Tibial artery (tissue), 4 donors: Measurements from ENCODE around the gene ACP2.
"Not testable (repeated sequence)": the region's sequence is repeated elsewhere in the genome, so short reads cannot be mapped to it uniquely, and the experiment has no call there.

ENCODE experiments used
- DNase-seq, 2 donors: peaks; one replicate each; pipeline ENCODE4 v3.0.0-alpha.2; 2019
- H3K27ac ChIP-seq, 2 donors: fragments of 200-600 bp; sonication (generic) in 1 of 2; 1 replicate in 1 of 2; 2 replicates in 1 of 2; pipeline ENCODE4 v1.5.1; 2018 to 2019; ENCODE audit warnings: mild to moderate bottlenecking in 1 of 2
- H3K27me3 ChIP-seq, 2 donors: fragments of 200-600 bp; sonication (generic) in 1 of 2; one replicate each; pipeline versions ENCODE4 v1.5.1 to v1.6.0; 2016 to 2019
- H3K36me3 ChIP-seq, 3 donors: fragments of 200-600 bp; sonication (generic) in 2 of 3; one replicate each; pipeline ENCODE4 v1.5.1; 2016 to 2019; ENCODE audit warnings: mild to moderate bottlenecking in 2 of 3
- H3K4me1 ChIP-seq, 4 donors: fragments of 200-600 bp; sonication (generic) in 2 of 4; 1 replicate in 3 of 4; 2 replicates in 1 of 4; pipeline ENCODE4 v1.5.1; 2016 to 2019
- H3K4me3 ChIP-seq, 2 donors: fragments of 200-600 bp; sonication (generic) in 1 of 2; 1 replicate in 1 of 2; 2 replicates in 1 of 2; pipeline ENCODE4 v1.5.1; 2018 to 2019; ENCODE audit warnings: mild to moderate bottlenecking in 2 of 2
- H3K9me3 ChIP-seq, 3 donors: fragments of 200-600 bp; sonication (generic) in 1 of 3; one replicate each; pipeline ENCODE4 v1.5.1; 2016 to 2019
- intact Hi-C: fragments of 100-400 bp; cut with DNase I; formaldehyde crosslinking; loops from one replicate; pipeline ENCODE4 v1.15.0; 2023; ENCODE audit warnings: low total_unique reads
- TF ChIP-seq, protein P1 (sequence below), 2 experiments: fragments of 200-600 bp in 1 of 2; fragments of 450-650 bp in 1 of 2; IDR thresholded peaks; one replicate each; pipeline ENCODE4 v1.5.1; 2017 to 2019; ENCODE audit warnings: antibody characterized with exemption in 2 of 2, mild to moderate bottlenecking in 1 of 2, moderate library complexity in 1 of 2

The ACP2 gene

DNA sequence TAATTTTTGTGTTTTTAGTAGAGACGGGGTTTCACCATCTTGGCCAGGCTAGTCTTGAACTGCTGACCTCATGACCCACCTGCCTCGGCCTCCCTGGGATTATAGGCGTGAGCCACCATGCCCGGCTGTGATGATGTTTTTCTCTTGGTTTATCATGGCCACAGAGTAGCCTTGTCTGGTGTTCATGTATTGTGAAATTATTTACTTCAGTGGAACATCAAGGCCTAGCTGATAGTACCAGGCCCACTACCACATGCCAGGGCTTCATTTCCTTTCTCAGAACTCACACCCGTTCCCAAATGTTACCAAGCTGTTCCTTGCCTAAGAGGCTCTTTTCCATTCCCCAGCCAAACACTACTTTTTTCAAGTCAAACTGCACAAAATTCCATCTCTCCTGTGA is 40.0 kb downstream of the ACP2 start:
- intact Hi-C loops = no loop called here
- TF ChIP-seq, protein P1, sequence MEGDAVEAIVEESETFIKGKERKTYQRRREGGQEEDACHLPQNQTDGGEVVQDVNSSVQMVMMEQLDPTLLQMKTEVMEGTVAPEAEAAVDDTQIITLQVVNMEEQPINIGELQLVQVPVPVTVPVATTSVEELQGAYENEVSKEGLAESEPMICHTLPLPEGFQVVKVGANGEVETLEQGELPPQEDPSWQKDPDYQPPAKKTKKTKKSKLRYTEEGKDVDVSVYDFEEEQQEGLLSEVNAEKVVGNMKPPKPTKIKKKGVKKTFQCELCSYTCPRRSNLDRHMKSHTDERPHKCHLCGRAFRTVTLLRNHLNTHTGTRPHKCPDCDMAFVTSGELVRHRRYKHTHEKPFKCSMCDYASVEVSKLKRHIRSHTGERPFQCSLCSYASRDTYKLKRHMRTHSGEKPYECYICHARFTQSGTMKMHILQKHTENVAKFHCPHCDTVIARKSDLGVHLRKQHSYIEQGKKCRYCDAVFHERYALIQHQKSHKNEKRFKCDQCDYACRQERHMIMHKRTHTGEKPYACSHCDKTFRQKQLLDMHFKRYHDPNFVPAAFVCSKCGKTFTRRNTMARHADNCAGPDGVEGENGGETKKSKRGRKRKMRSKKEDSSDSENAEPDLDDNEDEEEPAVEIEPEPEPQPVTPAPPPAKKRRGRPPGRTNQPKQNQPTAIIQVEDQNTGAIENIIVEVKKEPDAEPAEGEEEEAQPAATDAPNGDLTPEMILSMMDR (IDR thresholded peaks at IDR 0.05) = no peak
- Histone ChIP-seq H3K9me3 (no peaks in the 10 kb centered on the region), H3K36me3 (no peaks in the 10 kb centered on the region), H3K27ac (no peak overlapping the region), H3K4me1 (peaks cover 0 to 15% (median 7%) of the 10 kb centered on the region in 4 donors), H3K4me3 (no peak overlapping the region), H3K27me3 (no peaks in the 10 kb centered on the region)
- DNase-seq = no peak

DNA sequence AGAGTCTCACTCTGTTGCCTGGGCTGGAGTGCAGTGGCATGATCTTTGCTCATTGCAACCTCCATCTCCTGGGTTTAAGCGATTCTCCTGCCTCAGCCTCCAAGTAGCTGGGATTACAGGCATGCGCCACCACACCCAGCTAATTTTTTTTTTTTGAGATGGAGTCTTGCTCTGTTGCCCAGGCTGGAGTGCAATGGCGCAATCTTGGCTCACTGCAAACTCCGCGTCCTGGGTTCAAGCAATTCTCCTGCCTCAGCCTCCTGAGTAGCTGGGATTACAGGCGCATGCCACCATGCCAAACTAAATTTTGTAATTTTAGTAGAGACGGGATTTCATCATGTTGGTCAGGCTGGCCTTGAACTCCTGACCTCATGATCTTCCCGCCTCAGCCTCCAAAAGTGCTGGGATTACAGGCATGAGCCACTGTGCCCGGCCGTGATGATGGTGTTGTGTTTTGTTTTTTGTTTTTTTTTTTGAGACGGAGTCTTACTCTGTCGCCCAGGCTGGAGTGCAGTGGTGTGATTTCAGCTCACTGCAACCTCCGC is 40.5 kb downstream of the ACP2 start:
- intact Hi-C loops, H3K9me3 ChIP-seq, H3K27ac ChIP-seq, H3K4me3 ChIP-seq, H3K36me3 ChIP-seq, H3K27me3 ChIP-seq, DNase-seq: not testable (repeated sequence)
- H3K4me1 ChIP-seq = peaks cover 0 to 11% (median 6%) of the 10 kb centered on the region in 4 donors

DNA sequence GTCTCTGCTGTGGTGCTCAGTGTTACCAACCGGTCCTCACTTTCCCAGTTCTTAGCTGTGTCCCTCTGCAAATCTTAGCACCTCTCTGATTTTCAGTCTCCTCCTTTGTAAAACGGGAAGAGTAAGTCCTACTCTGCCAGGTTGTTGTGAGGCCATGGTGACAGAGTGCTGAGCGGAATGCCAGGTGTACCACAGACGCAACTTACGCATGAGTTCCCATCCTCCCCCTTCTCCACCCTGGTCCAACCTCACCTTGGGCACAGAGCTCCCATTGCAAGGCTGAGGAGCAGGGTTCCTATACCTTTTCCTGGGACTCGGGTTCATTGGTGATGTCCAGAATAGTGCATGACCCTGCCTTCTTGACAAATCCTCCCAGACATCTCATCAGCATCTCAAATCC is 41.2 kb downstream of the ACP2 start:
- DNase-seq = no peak
- no peaks in the 10 kb centered on the region for H3K9me3 ChIP-seq
- peaks cover 0 to 11% (median 6%) of the 10 kb centered on the region in 4 donors for H3K4me1 ChIP-seq
- TF ChIP-seq, protein P1 (IDR thresholded peaks at IDR 0.05) = no peak
- H3K4me3 ChIP-seq = no peak overlapping the region
- H3K27me3 ChIP-seq = no peaks in the 10 kb centered on the region
- H3K27ac ChIP-seq = no peak overlapping the region
- intact Hi-C loops = no loop called here
- H3K36me3 ChIP-seq = no peaks in the 10 kb centered on the region

DNA sequence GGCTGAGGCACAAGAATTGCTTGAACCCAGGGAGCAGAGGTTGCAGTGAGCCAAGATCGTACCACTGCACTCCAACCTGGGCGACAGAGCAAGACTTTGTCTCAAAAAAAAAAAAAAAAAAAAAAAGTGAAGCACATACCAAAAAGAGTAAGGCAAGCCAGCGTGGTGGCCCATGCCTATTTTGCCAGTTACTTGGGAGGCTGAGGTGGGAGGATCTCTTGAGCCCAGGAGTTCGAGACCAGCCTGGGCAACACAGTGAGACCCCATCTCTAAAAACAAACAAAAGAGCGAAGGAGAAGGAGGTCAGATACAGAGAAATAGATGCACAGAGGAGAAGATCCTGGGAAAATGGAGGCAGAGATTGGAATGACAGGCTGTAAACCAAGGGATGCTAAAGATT is 42.0 kb downstream of the ACP2 start:
- DNase-seq, H3K4me3 ChIP-seq, H3K9me3 ChIP-seq, H3K27ac ChIP-seq, H3K27me3 ChIP-seq, H3K36me3 ChIP-seq, intact Hi-C loops: not testable (repeated sequence)
- H3K4me1 ChIP-seq = peaks cover 0 to 11% (median 6%) of the 10 kb centered on the region in 4 donors

DNA sequence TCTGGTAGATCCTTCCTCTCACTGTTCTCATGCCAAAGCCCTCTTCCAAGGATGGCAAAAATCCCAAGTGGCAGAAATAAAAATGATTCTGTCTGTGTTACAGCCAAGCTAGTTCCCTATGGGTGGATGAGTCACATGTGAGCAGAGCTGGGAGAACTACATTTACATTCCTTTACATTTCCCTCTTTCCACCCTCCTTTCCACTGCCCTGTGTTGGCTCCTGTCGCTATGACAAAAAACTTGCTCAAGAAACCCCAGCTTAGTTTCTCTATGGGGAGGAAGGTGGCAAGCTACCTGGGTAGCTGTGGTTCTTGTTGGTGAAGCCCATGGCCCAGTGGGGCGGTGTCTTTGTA is 44.0 kb downstream of the ACP2 start:
- H3K36me3 ChIP-seq = no peaks in the 10 kb centered on the region
- intact Hi-C loops = no loop called here
- no peaks in the 10 kb centered on the region for H3K27me3 ChIP-seq
- H3K4me3 ChIP-seq = no peak overlapping the region
- H3K4me1 ChIP-seq = peaks cover 0 to 11% (median 6%) of the 10 kb centered on the region in 4 donors
- no peak for DNase-seq
- no peaks in the 10 kb centered on the region for H3K9me3 ChIP-seq
- peak overlapping the region in 1 of 2 donors; percentile 36 for H3K27ac ChIP-seq
- TF ChIP-seq, protein P1 (IDR thresholded peaks at IDR 0.05) = no peak

DNA sequence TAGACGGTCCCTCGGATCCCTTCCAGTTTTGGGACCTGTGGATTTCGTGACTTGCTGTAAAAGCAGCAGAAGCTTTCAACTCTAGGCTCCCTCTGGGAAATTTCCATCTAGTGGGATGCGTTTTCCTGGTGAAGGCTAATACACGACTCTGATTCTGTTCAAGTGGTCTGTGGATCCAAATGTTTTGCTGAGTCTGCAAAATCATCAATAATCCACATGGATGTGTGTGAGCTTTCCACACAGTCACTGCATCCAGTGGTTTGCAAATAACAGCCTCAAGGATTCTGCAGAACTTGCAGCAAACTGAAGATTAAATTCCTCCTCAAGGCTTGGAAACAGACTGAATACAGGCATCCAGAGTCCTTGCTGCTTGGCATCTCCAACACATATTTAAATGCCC is 46.0 kb downstream of the ACP2 start:
- intact Hi-C loops = no loop called here
- peaks cover 0 to 11% (median 6%) of the 10 kb centered on the region in 4 donors for H3K4me1 ChIP-seq
- no peaks in the 10 kb centered on the region for H3K27me3 ChIP-seq
- H3K4me3 ChIP-seq = no peak overlapping the region
- H3K36me3 ChIP-seq = no peaks in the 10 kb centered on the region
- H3K9me3 ChIP-seq = no peaks in the 10 kb centered on the region
- DNase-seq = no peak
- TF ChIP-seq, protein P1 (IDR thresholded peaks at IDR 0.05) = no peak
- no peak overlapping the region for H3K27ac ChIP-seq

DNA sequence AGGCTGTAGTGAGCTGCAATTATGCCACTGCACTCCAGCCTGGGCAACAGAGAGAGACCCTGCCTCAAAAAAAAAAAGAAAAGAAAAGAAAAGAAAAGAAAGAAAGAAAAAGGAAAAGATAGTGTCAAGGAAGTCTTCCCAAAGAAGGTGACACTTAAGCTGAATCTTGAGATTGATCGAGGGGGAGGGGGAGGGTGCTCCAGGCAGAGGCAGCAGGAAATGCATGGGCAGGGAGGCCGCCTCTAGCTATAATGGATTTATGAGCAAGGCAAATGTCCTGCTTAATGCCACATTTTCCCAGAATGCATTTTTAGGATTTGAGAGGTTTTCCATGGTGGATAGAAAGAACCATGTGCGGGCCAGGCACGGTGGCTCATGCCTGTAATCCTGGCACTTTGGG is 47.6 kb downstream of the ACP2 start:
- H3K4me1 ChIP-seq = peaks cover 0 to 11% (median 6%) of the 10 kb centered on the region in 4 donors
- no peak overlapping the region for H3K27ac ChIP-seq
- no peaks in the 10 kb centered on the region for H3K36me3 ChIP-seq
- no peaks in the 10 kb centered on the region for H3K9me3 ChIP-seq
- H3K27me3 ChIP-seq = no peaks in the 10 kb centered on the region
- no peak overlapping the region for H3K4me3 ChIP-seq
- intact Hi-C loops = no loop called here
- TF ChIP-seq, protein P1 (IDR thresholded peaks at IDR 0.05) = no peak
- DNase-seq = no peak

DNA sequence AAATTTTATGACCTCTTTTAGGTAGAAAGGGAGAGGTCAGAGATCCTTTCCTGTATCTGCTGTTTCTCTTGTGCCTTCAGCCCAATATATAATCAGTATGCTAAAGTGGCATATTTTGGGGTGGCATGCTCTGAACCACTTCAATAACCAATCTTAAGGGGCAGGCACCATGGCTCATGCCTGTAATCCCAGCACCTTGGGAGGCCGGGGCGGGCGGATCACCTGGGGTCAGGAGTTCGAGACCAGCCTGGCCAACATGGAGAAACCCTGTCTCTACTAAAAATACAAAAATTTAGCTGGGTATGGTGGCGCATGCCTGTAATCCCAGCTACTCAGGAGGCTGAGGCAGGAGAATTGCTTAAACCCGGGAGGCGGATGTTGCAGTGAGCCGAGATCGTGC is 50.5 kb downstream of the ACP2 start:
- H3K36me3 ChIP-seq, intact Hi-C loops, H3K27ac ChIP-seq, DNase-seq, H3K27me3 ChIP-seq, H3K4me3 ChIP-seq, H3K9me3 ChIP-seq, H3K4me1 ChIP-seq: not testable (repeated sequence)
